SU-DHL-6 (cell line): ENCODE results near the gene DRC3.

Experiments used
- H2AFZ ChIP-seq: fragments of 200-600 bp; sonication (generic); 2 replicates; pipeline ENCODE4 v1.6.1; 2014; ENCODE audit warnings: low read depth, mild to moderate bottlenecking, moderate library complexity, mixed read lengths, antibody characterized with exemption, low read length; ENCODE audit not compliant: severe bottlenecking
- H3F3A ChIP-seq: fragments of 200-600 bp; shearing (Covaris generic); 2 replicates; pipeline ENCODE4 v1.6.0; 2016; ENCODE audit warnings: antibody characterized with exemption, mild to moderate bottlenecking; ENCODE audit not compliant: insufficient read depth
- H3K27ac ChIP-seq: fragments of 200-600 bp; sonication (generic); 2 replicates; pipeline ENCODE4 v1.5.1; 2016; ENCODE audit warnings: low read depth, mild to moderate bottlenecking, low read length, moderate library complexity, mixed read lengths
- H3K27me3 ChIP-seq: fragments of 200-600 bp; sonication (generic), shearing (Covaris generic); 2 replicates; pipeline ENCODE4 v1.6.0; 2014; ENCODE audit warnings: mild to moderate bottlenecking, low read length
- H3K36me3 ChIP-seq: fragments of 200-600 bp; sonication (generic); 2 replicates; pipeline ENCODE4 v1.6.1; 2014; ENCODE audit warnings: mild to moderate bottlenecking, low read length, mixed read lengths
- H3K4me2 ChIP-seq: fragments of 300-600, 200-600 bp; shearing (Covaris generic), sonication (generic); 2 replicates; pipeline ENCODE4 v1.6.0; 2014; ENCODE audit warnings: low read length, low read depth, mild to moderate bottlenecking; ENCODE audit not compliant: poor library complexity, severe bottlenecking
- H3K4me3 ChIP-seq: fragments of 200-600 bp; sonication (generic); 2 replicates; pipeline ENCODE4 v1.5.1; 2014; ENCODE audit warnings: antibody characterized with exemption, low read length, mild to moderate bottlenecking, mixed read lengths; ENCODE audit not compliant: insufficient read depth, poor library complexity, severe bottlenecking
- H3K79me2 ChIP-seq: fragments of 200-600 bp; sonication (generic); 2 replicates; pipeline ENCODE4 v1.6.1; 2014; ENCODE audit warnings: mild to moderate bottlenecking, low read length, moderate library complexity; ENCODE audit not compliant: insufficient read depth
- H3K9ac ChIP-seq: fragments of 200-600 bp; sonication (generic); 2 replicates; pipeline ENCODE4 v1.7.0; 2014; ENCODE audit warnings: mild to moderate bottlenecking, low read length
- H3K9me2 ChIP-seq: fragments of 200-600 bp; sonication (generic); replicated peaks from 2 replicates; pipeline ENCODE4 v1.6.1; 2014; ENCODE audit warnings: low read length; ENCODE audit not compliant: insufficient read depth
- H3K9me3 ChIP-seq: fragments of 200-600 bp; sonication (generic); 2 replicates; pipeline ENCODE4 v1.6.1; 2014; ENCODE audit warnings: low read length, mixed read lengths; ENCODE audit not compliant: insufficient read depth
- H4K20me1 ChIP-seq: fragments of 200-600 bp; sonication (generic); 2 replicates; pipeline ENCODE4 v1.6.1; 2014; ENCODE audit warnings: low read depth, mild to moderate bottlenecking, antibody characterized with exemption, low read length, moderate library complexity, mixed read lengths
- EZH2phosphoT487 ChIP-seq: fragments of 200-600 bp; sonication (generic), shearing (Covaris generic); conservative IDR thresholded peaks from 2 replicates; pipeline ENCODE4 v1.6.1; 2018; ENCODE audit warnings: mild to moderate bottlenecking, antibody characterized with exemption, low read length, moderate library complexity, mixed read lengths
- TF ChIP-seq, protein P1 (sequence below): fragments of 200-600 bp; sonication (generic); IDR thresholded peaks from one replicate; pipeline ENCODE4 v1.5.1; 2017; ENCODE audit warnings: antibody characterized with exemption, mild to moderate bottlenecking, low read length, moderate library complexity; ENCODE audit not compliant: insufficient read depth, poor library complexity, severe bottlenecking

Gene DRC3

DNA sequence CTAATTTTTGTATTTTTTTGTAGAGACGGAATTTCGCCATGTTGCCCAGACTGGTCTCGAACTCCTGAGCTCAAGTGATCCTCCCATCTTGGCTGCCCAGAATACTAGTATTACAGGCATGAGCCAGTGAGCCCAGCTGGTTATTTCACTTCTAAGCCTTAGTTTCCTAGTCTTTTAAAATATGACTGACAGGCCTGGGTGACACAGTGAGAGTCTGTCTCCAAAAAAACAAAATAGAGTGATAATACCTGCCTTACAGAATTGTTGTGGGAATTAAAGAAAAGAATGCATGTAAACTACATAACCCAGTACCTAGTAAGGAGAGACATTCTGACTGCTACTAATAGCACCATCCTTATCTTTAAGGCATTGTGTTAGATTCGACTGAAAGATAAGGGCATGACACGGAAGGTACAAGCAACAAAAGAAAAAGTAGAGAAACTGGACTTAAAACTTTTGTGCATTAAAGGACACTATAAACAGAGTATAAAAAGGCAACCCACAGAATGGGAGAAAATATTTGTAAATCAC lies 12.1 kb upstream of the DRC3 start:
- Histone ChIP-seq H3K9me3 (no peaks in the 10 kb centered on the region), H2AFZ (no peak overlapping the region), H3K4me3 (no peak overlapping the region), H3K4me2 (no peak overlapping the region), H3F3A (no peaks in the 10 kb centered on the region), H3K9me2 (no peaks in the 10 kb centered on the region), H3K79me2 (no peaks in the 10 kb centered on the region), H3K27ac (no peak overlapping the region), H4K20me1 (no peaks in the 10 kb centered on the region), H3K36me3 (no peaks in the 10 kb centered on the region), H3K27me3 (no peaks in the 10 kb centered on the region), H3K9ac (no peak overlapping the region)
- TF ChIP-seq, protein P1, sequence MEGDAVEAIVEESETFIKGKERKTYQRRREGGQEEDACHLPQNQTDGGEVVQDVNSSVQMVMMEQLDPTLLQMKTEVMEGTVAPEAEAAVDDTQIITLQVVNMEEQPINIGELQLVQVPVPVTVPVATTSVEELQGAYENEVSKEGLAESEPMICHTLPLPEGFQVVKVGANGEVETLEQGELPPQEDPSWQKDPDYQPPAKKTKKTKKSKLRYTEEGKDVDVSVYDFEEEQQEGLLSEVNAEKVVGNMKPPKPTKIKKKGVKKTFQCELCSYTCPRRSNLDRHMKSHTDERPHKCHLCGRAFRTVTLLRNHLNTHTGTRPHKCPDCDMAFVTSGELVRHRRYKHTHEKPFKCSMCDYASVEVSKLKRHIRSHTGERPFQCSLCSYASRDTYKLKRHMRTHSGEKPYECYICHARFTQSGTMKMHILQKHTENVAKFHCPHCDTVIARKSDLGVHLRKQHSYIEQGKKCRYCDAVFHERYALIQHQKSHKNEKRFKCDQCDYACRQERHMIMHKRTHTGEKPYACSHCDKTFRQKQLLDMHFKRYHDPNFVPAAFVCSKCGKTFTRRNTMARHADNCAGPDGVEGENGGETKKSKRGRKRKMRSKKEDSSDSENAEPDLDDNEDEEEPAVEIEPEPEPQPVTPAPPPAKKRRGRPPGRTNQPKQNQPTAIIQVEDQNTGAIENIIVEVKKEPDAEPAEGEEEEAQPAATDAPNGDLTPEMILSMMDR, result no peak
- TF ChIP-seq EZH2phosphoT487, result no peak

DNA sequence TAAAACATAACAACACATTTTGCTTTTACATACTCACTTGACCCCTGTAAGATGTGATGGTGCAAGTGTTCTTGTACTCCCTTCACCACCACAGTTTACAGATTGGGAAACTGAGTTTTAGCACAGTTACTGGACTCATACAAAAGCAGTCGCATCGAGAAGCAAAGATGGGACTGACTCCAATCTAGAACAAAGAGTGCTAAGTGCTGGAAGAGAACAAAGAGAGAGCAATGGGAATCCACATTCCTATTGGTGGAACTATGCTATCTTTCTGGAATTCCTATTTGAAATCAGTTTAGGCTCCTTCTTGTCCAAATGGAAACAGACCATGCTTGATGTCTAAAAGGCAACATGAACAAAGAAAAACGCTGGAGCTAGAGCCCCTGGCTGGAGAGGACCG lies 9.6 kb upstream of the DRC3 start:
- no peaks in the 10 kb centered on the region for H3K79me2 ChIP-seq
- H3K4me2 ChIP-seq, result no peak overlapping the region
- H3K27ac ChIP-seq, result no peak overlapping the region
- H3F3A ChIP-seq, result no peaks in the 10 kb centered on the region
- no peaks in the 10 kb centered on the region for H3K36me3 ChIP-seq
- H4K20me1 ChIP-seq, result no peaks in the 10 kb centered on the region
- H3K9me3 ChIP-seq, result no peaks in the 10 kb centered on the region
- no peaks in the 10 kb centered on the region for H3K27me3 ChIP-seq
- TF ChIP-seq EZH2phosphoT487, result no peak
- TF ChIP-seq, protein P1, result no peak
- H3K9ac ChIP-seq, result no peak overlapping the region
- no peak overlapping the region for H2AFZ ChIP-seq
- no peak overlapping the region for H3K4me3 ChIP-seq
- H3K9me2 ChIP-seq, result no peaks in the 10 kb centered on the region

DNA sequence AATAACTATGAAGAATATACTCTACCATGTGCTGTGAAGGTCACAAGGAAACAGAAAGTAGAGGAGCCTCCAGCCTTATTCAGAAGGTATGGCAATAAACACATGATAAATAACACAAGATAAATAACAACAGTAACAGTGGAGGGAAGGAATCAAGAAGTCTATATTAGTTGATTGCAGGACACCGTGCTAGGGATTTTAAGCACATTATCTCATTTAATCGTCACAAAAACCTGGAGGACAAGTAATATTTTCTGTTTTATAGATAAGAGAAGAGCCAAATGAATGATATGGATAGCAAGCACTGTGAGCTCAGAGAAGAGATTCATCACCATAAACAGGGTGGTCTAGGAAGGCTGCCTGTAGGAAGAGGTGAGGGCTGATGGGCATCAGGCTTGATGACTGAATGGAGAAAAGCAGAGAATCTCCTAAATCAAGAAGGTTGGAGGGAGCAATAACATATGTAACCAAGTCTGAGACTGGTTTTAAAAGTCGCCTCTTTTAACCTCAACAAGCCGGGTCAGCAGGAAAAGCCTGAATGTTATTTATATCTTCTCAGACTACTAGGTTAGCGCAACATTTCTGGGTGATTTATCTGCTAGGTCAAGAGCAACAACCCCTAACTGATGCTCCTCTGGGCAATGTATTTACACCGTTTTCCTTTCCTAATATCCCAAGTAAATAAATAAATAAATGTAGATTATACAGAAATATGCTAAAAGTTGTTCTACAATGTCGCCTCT lies 8.8 kb upstream of the DRC3 start:
- H3K27ac ChIP-seq, result no peak overlapping the region
- no peak overlapping the region for H2AFZ ChIP-seq
- no peaks in the 10 kb centered on the region for H3K9me3 ChIP-seq
- no peaks in the 10 kb centered on the region for H3K36me3 ChIP-seq
- no peaks in the 10 kb centered on the region for H4K20me1 ChIP-seq
- H3K4me3 ChIP-seq, result no peak overlapping the region
- no peak for TF ChIP-seq EZH2phosphoT487
- TF ChIP-seq, protein P1, result no peak
- H3K9me2 ChIP-seq, result no peaks in the 10 kb centered on the region
- no peak overlapping the region for H3K9ac ChIP-seq
- no peak overlapping the region for H3K4me2 ChIP-seq
- no peaks in the 10 kb centered on the region for H3K27me3 ChIP-seq
- no peaks in the 10 kb centered on the region for H3F3A ChIP-seq
- H3K79me2 ChIP-seq, result no peaks in the 10 kb centered on the region
